ENCODE data around the gene MAGEB17. TPM values are rescaled to one million over a fixed set of nuclear protein-coding genes. Genes with fewer than 3 reads are reported as not detected.

Gene MAGEB17
- total and polyA plus RNA-seq, 2 donors (not counting 1 experiment from before 2014, with no cell fraction given): 0.10 TPM; not detected in 1

DNA sequence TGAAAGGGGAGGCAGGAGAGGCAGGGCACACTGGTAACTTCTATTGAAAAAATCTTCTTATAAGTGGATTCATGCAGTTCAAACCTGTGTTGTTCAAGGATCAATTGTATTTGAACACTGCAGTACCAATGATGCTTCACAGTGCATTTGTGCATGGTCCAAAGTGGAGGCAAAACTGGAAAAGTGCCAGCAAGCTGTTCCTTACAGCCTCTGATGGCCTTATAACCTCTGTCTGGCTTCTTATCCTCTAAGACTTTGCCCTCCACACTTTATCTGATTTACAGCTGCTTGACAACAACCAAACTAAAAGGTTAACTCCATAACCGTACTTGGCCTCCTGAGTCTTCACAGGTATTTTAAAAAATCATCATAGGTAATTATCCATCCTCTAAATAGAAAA, 40.4 kb downstream of the MAGEB17 start:
- no peak overlapping the region for H3K27ac ChIP-seq (ENCODE audit: insufficient read depth, low read length)
- no peaks in the 10 kb centered on the region for H4K20me1 ChIP-seq (ENCODE audit: control insufficient read depth, extremely low read depth, insufficient read depth, low read length)
- H3K79me2 ChIP-seq (ENCODE audit: control insufficient read depth, insufficient read depth, low read length): no peaks in the 10 kb centered on the region
- H3K4me1 ChIP-seq (ENCODE audit: control insufficient read depth, extremely low read depth, insufficient read depth, low read length): no peaks in the 10 kb centered on the region
- no peak overlapping the region for H3K4me2 ChIP-seq (ENCODE audit: extremely low read depth, insufficient read depth, low read length)
- H2AFZ ChIP-seq (ENCODE audit: low read length): no peak overlapping the region
- H3K4me3 ChIP-seq (replicated peaks in 1 of 4; ENCODE audit: control extremely low read depth in 1 of 4, insufficient read depth in 1 of 4, low read depth in 3 of 4, low read length in 4 of 4): no peak overlapping the region
- no peak for DNase-seq (ENCODE audit: low read depth in 2 of 2)
- H3K9ac ChIP-seq (ENCODE audit: insufficient read depth, low read length): no peak overlapping the region
- H3K27me3 ChIP-seq (ENCODE audit: control insufficient read depth, insufficient read depth, low read length): no peaks in the 10 kb centered on the region
- no peaks in the 10 kb centered on the region for H3K9me3 ChIP-seq (ENCODE audit: control insufficient read depth, insufficient read depth, low read depth, low read length)
- TF ChIP-seq EZH2 (IDR thresholded peaks at IDR 0.05; ENCODE audit: low read length, missing control alignments): no peak
- TF ChIP-seq, protein P1, sequence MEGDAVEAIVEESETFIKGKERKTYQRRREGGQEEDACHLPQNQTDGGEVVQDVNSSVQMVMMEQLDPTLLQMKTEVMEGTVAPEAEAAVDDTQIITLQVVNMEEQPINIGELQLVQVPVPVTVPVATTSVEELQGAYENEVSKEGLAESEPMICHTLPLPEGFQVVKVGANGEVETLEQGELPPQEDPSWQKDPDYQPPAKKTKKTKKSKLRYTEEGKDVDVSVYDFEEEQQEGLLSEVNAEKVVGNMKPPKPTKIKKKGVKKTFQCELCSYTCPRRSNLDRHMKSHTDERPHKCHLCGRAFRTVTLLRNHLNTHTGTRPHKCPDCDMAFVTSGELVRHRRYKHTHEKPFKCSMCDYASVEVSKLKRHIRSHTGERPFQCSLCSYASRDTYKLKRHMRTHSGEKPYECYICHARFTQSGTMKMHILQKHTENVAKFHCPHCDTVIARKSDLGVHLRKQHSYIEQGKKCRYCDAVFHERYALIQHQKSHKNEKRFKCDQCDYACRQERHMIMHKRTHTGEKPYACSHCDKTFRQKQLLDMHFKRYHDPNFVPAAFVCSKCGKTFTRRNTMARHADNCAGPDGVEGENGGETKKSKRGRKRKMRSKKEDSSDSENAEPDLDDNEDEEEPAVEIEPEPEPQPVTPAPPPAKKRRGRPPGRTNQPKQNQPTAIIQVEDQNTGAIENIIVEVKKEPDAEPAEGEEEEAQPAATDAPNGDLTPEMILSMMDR (conservative IDR thresholded peaks at IDR 0.05 in 1 of 2, IDR thresholded peaks at IDR 0.05 in 1 of 2; ENCODE audit: low read depth in 1 of 2, low read length in 2 of 2): no peak
- no peaks in the 10 kb centered on the region for H3K36me3 ChIP-seq (ENCODE audit: control insufficient read depth, insufficient read depth, low read length)

DNA sequence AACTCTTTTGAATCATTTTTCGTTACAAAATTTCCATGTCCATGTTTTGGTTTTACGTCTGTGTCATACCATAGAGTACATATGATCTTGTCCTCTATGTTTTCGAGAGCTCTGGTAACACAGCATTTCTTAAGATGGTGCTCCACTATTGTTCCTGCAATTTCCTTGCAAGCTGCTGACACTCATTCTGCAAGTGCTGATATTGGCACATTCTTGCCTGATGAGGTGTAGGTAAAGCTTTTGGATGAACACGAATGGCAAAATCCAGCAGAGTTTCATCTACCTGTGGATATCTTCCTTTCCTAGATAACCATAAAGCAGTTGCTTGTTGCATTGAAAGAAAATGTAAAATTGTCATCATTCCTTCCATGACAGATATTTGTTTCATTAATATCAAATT, 41.3 kb downstream of the MAGEB17 start:
- no peaks in the 10 kb centered on the region for H3K4me1 ChIP-seq (ENCODE audit: control insufficient read depth, extremely low read depth, insufficient read depth, low read length)
- H3K79me2 ChIP-seq (ENCODE audit: control insufficient read depth, insufficient read depth, low read length): no peaks in the 10 kb centered on the region
- H2AFZ ChIP-seq (ENCODE audit: low read length): no peak overlapping the region
- no peak overlapping the region for H3K4me2 ChIP-seq (ENCODE audit: extremely low read depth, insufficient read depth, low read length)
- TF ChIP-seq EZH2 (IDR thresholded peaks at IDR 0.05; ENCODE audit: low read length, missing control alignments): no peak
- TF ChIP-seq, protein P1 (conservative IDR thresholded peaks at IDR 0.05 in 1 of 2, IDR thresholded peaks at IDR 0.05 in 1 of 2; ENCODE audit: low read depth in 1 of 2, low read length in 2 of 2): no peak
- H3K9me3 ChIP-seq (ENCODE audit: control insufficient read depth, insufficient read depth, low read depth, low read length): no peaks in the 10 kb centered on the region
- H3K27ac ChIP-seq (ENCODE audit: insufficient read depth, low read length): no peak overlapping the region
- H3K27me3 ChIP-seq (ENCODE audit: control insufficient read depth, insufficient read depth, low read length): no peaks in the 10 kb centered on the region
- no peak overlapping the region for H3K4me3 ChIP-seq (replicated peaks in 1 of 4; ENCODE audit: control extremely low read depth in 1 of 4, insufficient read depth in 1 of 4, low read depth in 3 of 4, low read length in 4 of 4)
- no peak overlapping the region for H3K9ac ChIP-seq (ENCODE audit: insufficient read depth, low read length)
- no peaks in the 10 kb centered on the region for H3K36me3 ChIP-seq (ENCODE audit: control insufficient read depth, insufficient read depth, low read length)
- no peak for DNase-seq (ENCODE audit: low read depth in 2 of 2)
- H4K20me1 ChIP-seq (ENCODE audit: control insufficient read depth, extremely low read depth, insufficient read depth, low read length): no peaks in the 10 kb centered on the region

- no peak for TF ChIP-seq EZH2 (IDR thresholded peaks at IDR 0.05; ENCODE audit: low read length, missing control alignments)
- TF ChIP-seq, protein P1 (conservative IDR thresholded peaks at IDR 0.05 in 1 of 2, IDR thresholded peaks at IDR 0.05 in 1 of 2; ENCODE audit: low read depth in 1 of 2, low read length in 2 of 2): no peak
- Histone ChIP-seq H3K9me3 (ENCODE audit: control insufficient read depth, insufficient read depth, low read depth, low read length) (no peaks in the 10 kb centered on the region), H3K4me2 (ENCODE audit: extremely low read depth, insufficient read depth, low read length) (no peak overlapping the region), H3K27ac (ENCODE audit: insufficient read depth, low read length) (no peak overlapping the region), H3K36me3 (ENCODE audit: control insufficient read depth, insufficient read depth, low read length) (no peaks in the 10 kb centered on the region), H3K9ac (ENCODE audit: insufficient read depth, low read length) (no peak overlapping the region), H3K79me2 (ENCODE audit: control insufficient read depth, insufficient read depth, low read length) (no peaks in the 10 kb centered on the region), H3K4me3 (replicated peaks in 1 of 4; ENCODE audit: control extremely low read depth in 1 of 4, insufficient read depth in 1 of 4, low read depth in 3 of 4, low read length in 4 of 4) (no peak overlapping the region), H3K4me1 (ENCODE audit: control insufficient read depth, extremely low read depth, insufficient read depth, low read length) (no peaks in the 10 kb centered on the region), H4K20me1 (ENCODE audit: control insufficient read depth, extremely low read depth, insufficient read depth, low read length) (no peaks in the 10 kb centered on the region), H3K27me3 (ENCODE audit: control insufficient read depth, insufficient read depth, low read length) (no peaks in the 10 kb centered on the region), H2AFZ (ENCODE audit: low read length) (no peak overlapping the region)
- no peak for DNase-seq (ENCODE audit: low read depth in 2 of 2)
Observed at GRCh38 chrX:16210061-16210460, 42.8 kb downstream of the MAGEB17 start.
